GM12875 (cell line): ENCODE results near the gene ATP5PF.
"Not testable (repeated sequence)": the region's sequence is repeated elsewhere in the genome, so short reads cannot be mapped to it uniquely, and the experiment has no call there.

Source experiments
- H3K4me3 ChIP-seq: one replicate; pipeline ENCODE4 v1.5.1; 2011; ENCODE audit warnings: low read depth, low read length, control low read depth
- CTCF ChIP-seq: IDR thresholded peaks from 2 replicates; pipeline ENCODE4 v1.5.1; 2011; ENCODE audit warnings: low read depth, mild to moderate bottlenecking, control low read depth, inconsistent platforms, low read length, moderate library complexity, borderline replicate concordance; ENCODE audit not compliant: insufficient read depth

The ATP5PF gene

GRCh38 chr21:25722631-25723030, 12.1 kb downstream of the ATP5PF start:
- no peak overlapping the region for H3K4me3 ChIP-seq
- no peak for TF ChIP-seq CTCF

- TF ChIP-seq CTCF, result no peak
- H3K4me3 ChIP-seq, result no peak overlapping the region
These were observed 12.7 kb downstream of the ATP5PF start for GRCh38 chr21:25721987-25722386.

DNA sequence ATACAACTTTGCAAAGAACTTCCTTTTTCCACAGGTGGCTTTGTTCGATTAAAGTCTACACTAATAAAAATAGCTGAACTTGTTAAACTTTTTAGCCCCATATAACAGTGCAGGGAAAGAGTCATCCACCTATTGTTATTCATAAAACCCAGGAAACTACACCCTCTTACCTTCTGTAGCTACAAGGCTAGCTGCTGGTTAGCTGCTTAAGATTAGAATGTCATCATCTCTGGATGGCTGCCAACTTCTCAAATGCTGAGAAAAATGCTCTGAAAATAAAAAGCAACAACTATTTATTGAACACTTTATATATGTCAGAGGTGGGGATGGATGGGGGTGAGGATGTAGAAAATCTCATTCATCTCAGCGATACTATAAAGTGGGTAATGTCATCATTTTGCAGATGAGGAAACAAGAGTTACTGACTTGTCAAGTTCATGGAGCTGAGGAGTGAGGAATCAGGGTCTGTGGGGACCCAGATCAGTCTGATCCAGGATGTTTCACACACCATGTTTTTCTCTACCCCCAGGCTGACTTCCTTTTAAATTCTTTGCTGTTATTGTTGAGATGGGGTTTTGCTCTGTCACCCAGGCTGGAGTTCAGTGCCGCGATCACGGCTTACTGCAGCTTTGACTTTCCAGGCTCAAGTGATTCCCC, 17.1 kb downstream of the ATP5PF start:
- no peak overlapping the region for H3K4me3 ChIP-seq
- no peak for TF ChIP-seq CTCF

DNA sequence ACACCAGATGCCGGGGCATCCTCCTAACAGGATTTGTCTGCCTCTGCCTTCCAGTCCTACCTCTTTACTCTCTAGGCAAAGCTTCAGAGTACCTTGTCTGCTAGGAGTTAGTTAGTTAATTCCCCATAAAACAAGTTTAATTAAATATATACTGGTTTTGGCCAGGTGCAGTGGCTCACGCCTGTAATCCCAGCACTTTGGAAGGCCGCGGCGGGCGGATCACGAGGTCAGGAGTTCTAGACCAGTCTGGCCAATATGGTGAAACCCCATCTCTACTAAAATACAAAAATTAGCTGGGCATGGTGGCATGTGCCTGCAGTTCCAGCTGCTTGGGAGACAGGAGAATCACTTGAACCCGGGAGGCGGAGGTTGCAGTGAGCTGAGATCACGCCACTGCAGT, 20.6 kb downstream of the ATP5PF start:
- H3K4me3 ChIP-seq, result not testable (repeated sequence)

GRCh38 chr21:25710550-25710949, 24.2 kb downstream of the ATP5PF start:
- no peak for TF ChIP-seq CTCF

GRCh38 chr21:25709684-25710265, 24.9 kb downstream of the ATP5PF start:
- no peak overlapping the region for H3K4me3 ChIP-seq
- TF ChIP-seq CTCF, result no peak

More at GRCh38 chr21:25710550-25710949, 24.2 kb downstream of the ATP5PF start:
- H3K4me3 ChIP-seq, result no peak overlapping the region

DNA sequence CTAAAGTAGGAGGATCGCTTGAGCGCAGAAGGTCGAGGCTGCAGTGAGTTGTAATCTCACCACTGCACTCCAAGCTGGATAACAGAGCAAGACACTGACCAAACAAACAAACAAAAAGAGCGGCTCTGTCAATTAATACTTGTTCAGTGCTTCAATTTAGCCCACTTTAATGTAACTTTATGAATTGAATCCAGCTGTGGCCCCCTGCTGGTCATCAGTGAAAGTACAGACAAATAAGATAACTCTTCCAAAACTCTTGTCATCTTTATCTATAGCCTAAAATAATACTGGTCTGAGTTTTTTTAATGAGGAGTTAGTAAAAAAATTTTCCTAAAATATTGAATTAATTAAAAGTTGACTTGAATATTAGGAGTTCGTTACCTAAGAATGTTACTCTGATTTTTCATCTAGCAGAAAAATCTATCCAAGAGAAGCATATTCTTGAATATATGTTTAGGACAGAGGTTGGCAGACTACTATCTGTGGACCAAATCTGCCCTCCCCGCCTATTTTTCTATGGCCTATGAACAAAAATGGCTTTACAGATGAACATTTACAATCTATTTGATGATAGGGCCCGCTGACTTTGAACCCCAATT, 26.1 kb downstream of the ATP5PF start:
- peak; percentile 60 for TF ChIP-seq CTCF
- H3K4me3 ChIP-seq, result no peak overlapping the region
